Astrocyte of the cerebellum (primary cell): ENCODE results near the gene POLQ.
"Not testable (repeated sequence)": the region's sequence is repeated elsewhere in the genome, so short reads cannot be mapped to it uniquely, and the experiment has no call there.

Experiments used
- DNase-seq: peaks from one replicate; pipeline ENCODE4 v3.0.0-alpha.2; 2011; ENCODE audit warnings: low read depth
- H3K4me3 ChIP-seq: 2 replicates; pipeline ENCODE4 v1.5.1; 2011; ENCODE audit warnings: mild to moderate bottlenecking, low read depth, low read length, moderate library complexity
- in situ Hi-C: cut with HindIII; loops from 2 replicates; pipeline ENCODE4 v1.10.0; 2017; ENCODE audit warnings: low sequenced_read_pairs
- TF ChIP-seq, protein P1 (sequence below): IDR thresholded peaks from 2 replicates; pipeline ENCODE4 v1.5.1; 2012; ENCODE audit warnings: low read length, low read depth, moderate library complexity, mild to moderate bottlenecking; ENCODE audit errors: missing control alignments

Gene POLQ

DNA sequence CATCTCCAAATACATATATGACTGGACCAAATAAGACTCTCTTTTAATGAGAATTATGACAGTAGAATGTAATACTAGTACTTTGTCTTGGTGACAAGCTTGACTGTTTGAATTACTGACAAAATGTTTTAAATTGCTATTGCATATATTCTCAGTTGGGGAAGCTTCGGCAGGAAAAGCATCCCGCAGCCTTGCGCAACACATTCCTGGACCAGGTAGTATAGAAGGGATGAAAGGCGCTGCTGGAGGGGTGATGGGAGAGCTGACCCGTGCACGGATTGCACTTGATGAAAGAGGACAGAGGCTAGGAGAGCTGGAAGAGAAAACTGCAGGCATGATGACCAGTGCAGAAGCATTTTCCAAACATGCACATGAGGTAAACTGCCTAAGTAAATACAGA, 127.6 kb downstream of the POLQ start:
- TF ChIP-seq, protein P1, sequence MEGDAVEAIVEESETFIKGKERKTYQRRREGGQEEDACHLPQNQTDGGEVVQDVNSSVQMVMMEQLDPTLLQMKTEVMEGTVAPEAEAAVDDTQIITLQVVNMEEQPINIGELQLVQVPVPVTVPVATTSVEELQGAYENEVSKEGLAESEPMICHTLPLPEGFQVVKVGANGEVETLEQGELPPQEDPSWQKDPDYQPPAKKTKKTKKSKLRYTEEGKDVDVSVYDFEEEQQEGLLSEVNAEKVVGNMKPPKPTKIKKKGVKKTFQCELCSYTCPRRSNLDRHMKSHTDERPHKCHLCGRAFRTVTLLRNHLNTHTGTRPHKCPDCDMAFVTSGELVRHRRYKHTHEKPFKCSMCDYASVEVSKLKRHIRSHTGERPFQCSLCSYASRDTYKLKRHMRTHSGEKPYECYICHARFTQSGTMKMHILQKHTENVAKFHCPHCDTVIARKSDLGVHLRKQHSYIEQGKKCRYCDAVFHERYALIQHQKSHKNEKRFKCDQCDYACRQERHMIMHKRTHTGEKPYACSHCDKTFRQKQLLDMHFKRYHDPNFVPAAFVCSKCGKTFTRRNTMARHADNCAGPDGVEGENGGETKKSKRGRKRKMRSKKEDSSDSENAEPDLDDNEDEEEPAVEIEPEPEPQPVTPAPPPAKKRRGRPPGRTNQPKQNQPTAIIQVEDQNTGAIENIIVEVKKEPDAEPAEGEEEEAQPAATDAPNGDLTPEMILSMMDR, result no peak
- DNase-seq, result no peak
- in situ Hi-C loops, result no loop called here
- no peak overlapping the region for H3K4me3 ChIP-seq

DNA sequence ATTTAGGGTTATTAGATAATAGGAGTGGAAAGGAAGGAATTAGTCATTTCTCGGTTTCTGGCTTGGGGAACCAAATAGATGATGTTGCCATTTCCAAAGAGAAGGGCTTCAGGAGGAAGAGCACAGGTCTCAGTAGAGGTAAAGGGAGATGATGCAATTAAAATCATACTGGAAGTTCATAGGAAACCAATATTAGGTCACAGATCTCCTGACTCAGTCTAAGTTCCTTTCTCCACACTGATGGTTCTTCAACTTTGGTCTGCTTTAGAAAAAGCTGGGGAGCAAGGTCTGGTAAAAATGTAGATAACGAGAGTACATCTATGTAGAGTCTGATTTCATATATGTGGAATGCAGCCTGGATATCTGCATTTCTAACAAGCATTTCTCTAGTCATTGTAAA, 130.9 kb downstream of the POLQ start:
- no peak for DNase-seq
- in situ Hi-C loops, result no loop called here
- TF ChIP-seq, protein P1, result no peak
- H3K4me3 ChIP-seq, result no peak overlapping the region

DNA sequence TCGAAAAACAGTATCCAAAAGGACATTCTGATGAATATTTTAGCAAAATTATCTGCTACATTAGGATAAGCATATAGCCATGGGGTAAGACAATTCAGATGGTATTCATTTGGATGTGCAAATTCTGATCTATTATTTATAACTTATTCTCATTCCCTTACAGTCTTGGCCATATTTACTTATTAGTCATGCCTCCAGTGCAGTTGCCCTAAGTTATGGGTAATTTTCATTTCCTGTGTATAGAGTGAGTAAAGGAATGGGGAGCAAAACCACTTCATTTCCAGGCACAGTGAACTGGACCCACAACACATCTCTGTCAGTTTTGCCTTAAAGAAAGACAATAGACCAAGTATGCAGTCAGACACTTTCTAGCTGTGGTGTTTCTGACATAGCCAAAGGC, 134.3 kb downstream of the POLQ start:
- H3K4me3 ChIP-seq, result no peak overlapping the region
- in situ Hi-C loops, result no loop called here
- TF ChIP-seq, protein P1, result no peak
- no peak for DNase-seq

DNA sequence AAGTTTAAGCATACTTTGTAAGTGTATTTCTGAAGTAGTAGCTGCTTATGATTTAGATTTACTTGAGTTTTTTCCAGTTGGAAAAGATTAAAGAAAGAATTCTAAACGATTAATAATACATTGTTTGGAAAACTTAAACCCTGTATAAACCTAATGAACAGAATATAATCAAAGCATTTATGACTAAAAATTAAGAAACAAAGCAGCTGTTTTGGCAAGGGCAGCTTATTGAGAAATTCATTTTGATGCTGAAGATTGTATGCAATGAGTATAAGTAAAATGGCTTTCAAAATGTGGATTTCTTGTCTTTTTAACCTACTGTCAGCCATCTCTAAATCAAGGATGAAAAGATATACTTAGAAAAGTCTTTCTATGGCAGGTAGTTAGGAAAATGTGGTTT, 140.2 kb downstream of the POLQ start:
- H3K4me3 ChIP-seq, result no peak overlapping the region
- TF ChIP-seq, protein P1, result no peak
- DNase-seq, result no peak
- in situ Hi-C loops, result no loop called here

DNA sequence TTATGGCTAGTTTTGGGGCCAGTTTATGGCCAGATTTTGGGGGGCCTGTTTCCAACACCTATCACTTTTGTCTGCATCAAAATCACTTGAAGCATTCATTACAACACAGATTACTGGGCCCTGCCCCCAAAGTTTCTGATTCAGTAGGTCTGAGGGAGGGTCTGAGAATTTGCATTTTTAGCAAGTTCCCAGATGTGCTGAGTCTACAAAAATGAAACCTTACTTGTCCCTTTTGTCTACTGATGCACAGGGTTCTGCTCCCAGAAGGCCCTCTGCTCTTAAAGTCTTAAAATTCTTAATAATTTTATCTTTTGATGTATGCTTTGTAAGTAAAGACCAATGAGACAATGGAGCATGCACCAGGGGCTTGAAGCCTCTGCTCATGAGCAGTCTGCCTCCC, 146.0 kb downstream of the POLQ start:
- H3K4me3 ChIP-seq, result no peak overlapping the region
- no peak for DNase-seq
- in situ Hi-C loops, result no loop called here
- TF ChIP-seq, protein P1, result no peak

DNA sequence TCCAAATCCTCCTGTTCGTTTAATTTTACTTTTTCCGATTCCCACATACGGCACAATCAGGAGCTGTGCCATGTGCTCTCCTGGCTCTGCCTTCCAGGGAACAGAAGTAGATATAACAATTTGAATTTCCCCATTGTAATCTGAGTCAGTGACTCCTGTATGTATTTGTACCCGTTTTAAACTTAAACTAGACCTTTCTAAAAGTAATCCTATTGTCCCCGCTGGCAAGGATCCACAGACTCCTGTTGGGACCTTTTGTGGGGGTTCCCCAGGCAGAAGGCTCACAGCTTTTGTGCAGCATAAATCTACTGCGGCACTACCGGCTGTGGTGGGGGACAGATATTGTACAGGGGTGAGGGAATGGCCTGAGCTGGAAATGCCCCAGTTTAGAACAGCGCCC, 147.7 kb downstream of the POLQ start:
- in situ Hi-C loops, H3K4me3 ChIP-seq, DNase-seq: not testable (repeated sequence)

DNA sequence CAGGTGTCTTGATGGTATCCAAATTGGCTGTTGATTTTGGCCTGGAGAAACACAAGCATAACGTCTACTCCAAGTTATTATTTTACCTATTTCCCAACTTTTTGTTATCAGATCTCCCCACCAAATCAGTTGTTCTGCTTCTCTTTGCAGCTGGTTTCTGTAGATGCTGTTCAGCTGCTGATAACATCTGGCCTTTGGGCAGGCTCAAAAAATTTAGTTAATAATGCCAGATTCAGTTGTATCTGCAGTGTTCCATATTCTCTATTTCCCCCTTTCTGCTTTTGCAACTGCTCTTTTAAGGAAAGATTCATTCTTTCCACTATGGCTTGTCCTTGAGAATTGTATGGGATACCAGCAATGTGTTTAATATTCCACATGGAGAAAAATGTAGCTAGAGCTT, 149.8 kb downstream of the POLQ start:
- in situ Hi-C loops, H3K4me3 ChIP-seq, DNase-seq: not testable (repeated sequence)

DNA sequence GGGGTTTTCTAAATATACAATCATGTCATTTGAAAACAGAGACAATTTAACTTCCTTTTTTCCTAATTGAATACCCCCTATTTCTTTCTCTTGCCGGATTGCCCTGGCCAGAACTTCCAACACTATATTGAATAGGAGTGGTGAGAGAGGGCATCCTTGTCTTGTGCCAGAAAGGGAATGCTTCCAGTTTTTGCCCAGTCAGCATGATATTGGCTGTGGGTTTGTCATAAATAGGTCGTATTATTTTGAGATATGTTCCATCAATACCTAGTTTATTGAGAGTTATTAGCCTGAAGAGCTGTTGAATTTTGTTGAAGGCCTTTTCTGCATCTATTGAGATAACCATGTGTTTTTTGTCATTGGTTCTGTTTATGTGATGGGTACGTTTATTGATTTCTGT, 157.5 kb downstream of the POLQ start:
- H3K4me3 ChIP-seq, DNase-seq, in situ Hi-C loops: not testable (repeated sequence)
